Mononuclear cell (primary cell): ENCODE results near the gene JAG2. TPM values are rescaled to one million over a fixed set of nuclear protein-coding genes. Genes with fewer than 3 reads are reported as not detected.

ENCODE experiments used
- H3K27me3 ChIP-seq: 2 replicates; pipeline ENCODE4 v1.6.0; 2011; ENCODE audit warnings: low read length, control low read depth; ENCODE audit not compliant: insufficient read depth
- H3K4me1 ChIP-seq: 2 replicates; pipeline ENCODE4 v1.5.1; 2011; ENCODE audit warnings: mild to moderate bottlenecking, low read length, control low read depth; ENCODE audit not compliant: insufficient read depth
- H3K4me3 ChIP-seq: 2 replicates; pipeline ENCODE4 v1.5.1; 2011; ENCODE audit warnings: mild to moderate bottlenecking, low read length, moderate library complexity
- H3K9me3 ChIP-seq: 2 replicates; pipeline ENCODE4 v1.5.1; 2011; ENCODE audit warnings: low read depth, mild to moderate bottlenecking, control low read depth, low read length
- total RNA-seq: library from RNA; depleted of rRNA; stranded (reverse); fragments of >200 nt; gene quantifications from one replicate; pipeline ENCODE4 v1.2.3, GENCODE V29; 2012

JAG2 gene
- total RNA-seq, 1 donor, result 0.42 TPM

DNA sequence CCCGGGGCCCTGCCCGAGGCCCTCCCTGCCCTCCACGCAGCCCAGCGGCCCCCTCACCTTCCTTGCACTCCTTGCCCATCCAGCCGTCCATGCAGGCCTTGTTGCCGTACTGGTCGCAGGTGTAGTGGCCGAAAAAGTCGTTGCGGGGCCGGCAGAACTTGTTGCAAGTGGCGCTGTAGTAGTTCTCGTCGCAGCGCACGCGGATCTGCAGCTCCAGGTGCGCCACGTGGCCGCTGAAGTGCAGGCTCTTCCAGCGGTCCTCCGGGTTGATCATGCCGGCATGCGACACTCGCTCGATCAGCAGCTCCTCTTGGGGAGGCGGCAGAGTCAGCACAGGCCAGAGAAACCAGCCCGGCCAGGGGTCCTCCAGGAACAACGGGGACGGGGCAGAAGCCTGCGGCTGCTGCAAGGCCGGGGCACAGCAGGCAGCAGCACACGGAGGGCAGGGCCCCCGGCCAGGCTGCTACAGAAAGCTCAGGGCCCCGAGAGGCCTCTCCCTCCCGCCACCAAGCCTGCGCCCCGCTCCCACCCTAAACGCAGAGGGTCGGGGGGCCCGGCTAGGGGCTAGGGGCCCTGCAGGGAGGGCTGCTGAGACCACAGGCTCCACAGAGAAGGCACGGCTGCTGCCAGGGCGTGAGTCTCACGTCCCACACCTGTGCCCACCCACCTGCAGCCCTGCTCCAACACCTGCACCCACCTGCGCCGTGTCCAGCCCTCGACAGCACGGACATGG, 12.7 kb downstream of the JAG2 start:
- H3K9me3 ChIP-seq, result no peaks in the 10 kb centered on the region
- H3K27me3 ChIP-seq, result no peaks in the 10 kb centered on the region
- no peaks in the 10 kb centered on the region for H3K4me1 ChIP-seq
- H3K4me3 ChIP-seq, result no peak overlapping the region

DNA sequence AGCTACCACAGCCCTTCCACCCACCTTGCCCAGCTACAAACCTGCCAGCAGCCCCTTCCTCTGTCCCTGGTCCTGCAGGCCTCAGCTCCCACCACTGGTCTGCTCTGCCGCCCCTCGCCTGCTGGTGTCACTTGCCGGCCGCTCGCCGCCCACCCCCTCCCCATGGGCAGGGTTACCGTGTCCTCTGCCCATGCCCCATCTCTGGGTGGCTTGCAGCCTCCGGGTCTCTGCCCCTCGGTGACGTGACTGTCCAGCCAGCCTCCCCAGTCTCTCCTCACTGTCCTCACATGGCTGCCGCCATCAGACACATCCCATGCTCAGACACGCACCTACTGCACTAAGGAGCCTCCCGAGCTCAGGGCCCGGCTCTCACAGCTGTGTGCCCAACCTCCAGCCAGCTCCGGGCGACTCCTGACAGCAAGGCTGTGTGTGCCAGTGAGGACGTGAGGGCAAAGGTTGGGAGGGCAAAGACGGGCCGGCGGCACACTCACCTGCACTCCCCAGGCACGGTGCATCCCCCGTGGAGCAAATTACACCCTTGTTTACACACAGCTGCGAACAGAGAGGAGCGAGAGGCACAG, 13.4 kb downstream of the JAG2 start:
- Histone ChIP-seq H3K4me3 (no peak overlapping the region), H3K4me1 (no peaks in the 10 kb centered on the region), H3K9me3 (no peaks in the 10 kb centered on the region)

DNA sequence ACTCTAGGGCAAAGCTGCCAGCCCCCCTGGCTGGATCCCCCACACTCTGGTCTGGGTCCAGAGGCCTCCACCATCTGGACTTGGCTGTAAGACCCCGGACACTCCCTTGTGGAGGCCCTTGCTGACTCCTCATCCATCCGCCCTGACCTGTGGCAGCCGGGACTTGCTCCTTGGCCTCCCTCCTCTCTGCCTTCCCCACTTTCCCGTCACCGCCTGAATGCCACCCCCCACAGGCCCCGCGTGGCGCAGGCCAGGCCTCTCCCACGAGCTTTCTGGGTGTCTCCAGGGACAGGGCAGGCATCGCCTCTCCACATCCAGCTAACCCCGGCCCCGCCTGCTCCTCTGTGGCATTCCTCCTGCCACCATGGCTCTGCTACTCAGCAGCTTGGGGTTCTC, 14.1 kb downstream of the JAG2 start:
- no peaks in the 10 kb centered on the region for H3K4me1 ChIP-seq
- no peaks in the 10 kb centered on the region for H3K27me3 ChIP-seq
- H3K9me3 ChIP-seq, result no peaks in the 10 kb centered on the region
- no peak overlapping the region for H3K4me3 ChIP-seq

More for the DNA sequence above, 13.4 kb downstream of the JAG2 start:
- no peaks in the 10 kb centered on the region for H3K27me3 ChIP-seq

DNA sequence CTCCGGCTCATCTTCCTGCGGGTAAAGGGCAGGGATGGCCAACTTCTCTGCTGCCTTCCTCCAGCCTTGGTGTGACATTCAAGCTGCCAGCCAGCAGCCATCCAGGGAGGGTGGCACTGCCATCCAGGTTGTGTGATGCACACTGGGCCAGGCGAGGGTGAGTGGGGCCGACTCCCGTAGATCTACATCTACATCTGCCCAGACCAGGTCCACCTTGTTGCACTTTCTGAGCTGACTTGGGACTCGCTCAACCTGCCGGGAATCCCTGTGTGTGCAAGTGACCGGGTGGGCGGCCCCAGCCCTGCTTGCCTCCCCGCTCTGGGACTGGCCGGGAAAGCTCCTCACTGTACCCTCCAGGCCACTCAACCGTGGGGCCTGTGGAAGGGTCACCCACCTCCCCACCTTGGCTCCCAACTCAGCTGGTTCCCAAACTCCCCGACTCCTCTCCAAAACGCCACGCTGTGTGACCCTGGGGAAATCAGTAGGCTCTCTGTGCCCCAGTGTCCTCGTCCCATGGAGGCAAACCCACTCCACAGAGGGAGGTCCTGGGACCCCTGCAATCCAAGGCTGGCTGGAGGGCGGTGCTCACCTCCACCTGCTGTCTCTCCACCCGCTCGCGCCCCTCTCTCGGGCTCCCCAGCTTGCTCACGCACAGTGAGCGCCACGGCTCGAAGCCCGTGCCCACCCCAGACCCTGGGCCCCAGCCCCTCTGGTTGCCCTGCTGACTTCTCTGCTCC, 14.7 kb downstream of the JAG2 start:
- Histone ChIP-seq H3K4me1 (no peaks in the 10 kb centered on the region), H3K27me3 (no peaks in the 10 kb centered on the region), H3K9me3 (no peaks in the 10 kb centered on the region), H3K4me3 (no peak overlapping the region)

DNA sequence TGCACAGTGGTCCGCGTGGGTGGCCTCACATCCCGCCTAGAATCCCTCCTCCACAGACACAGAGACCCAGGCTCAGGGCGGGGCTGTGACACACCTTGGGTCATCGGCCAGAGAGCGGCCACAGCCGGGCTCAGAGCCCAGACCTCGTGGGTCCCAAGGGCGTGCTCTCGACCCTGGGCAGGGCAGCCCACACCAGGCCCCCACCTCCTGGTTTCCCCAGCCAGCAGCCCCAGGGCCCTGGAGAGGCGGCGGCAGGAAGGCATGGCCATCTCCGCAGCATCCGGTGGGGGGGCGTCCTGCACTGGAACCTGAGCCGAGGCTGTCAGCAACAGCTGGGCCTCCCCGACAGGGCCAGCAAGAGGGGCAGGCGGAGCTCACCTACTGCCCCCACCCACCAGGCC, 15.2 kb downstream of the JAG2 start:
- no peak overlapping the region for H3K4me3 ChIP-seq
- H3K4me1 ChIP-seq, result no peaks in the 10 kb centered on the region
- no peaks in the 10 kb centered on the region for H3K27me3 ChIP-seq
- no peaks in the 10 kb centered on the region for H3K9me3 ChIP-seq

DNA sequence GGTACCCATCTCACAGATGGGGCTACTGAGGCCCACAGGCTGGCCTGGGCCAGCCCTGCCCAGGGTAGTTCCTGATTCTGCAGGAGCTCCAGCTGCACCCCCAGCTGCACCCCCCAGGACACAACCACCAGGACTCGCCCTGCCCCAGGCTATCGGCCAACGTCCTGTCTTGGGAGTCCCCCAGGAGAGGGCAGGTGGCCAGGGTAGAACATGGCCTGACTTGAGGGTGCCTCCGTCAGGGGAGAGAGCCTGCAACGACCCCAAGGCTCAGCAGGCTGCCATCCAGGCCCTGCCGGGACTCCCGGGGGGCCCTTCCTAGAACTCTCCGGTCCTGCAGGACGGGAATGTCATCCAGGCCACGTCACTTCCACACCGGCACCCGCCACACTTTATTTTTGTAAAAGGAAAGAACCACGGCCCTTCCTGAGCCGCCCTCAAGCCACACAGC, 15.8 kb downstream of the JAG2 start:
- H3K4me1 ChIP-seq, result no peaks in the 10 kb centered on the region
- no peaks in the 10 kb centered on the region for H3K27me3 ChIP-seq
- H3K4me3 ChIP-seq, result no peak overlapping the region
- H3K9me3 ChIP-seq, result no peaks in the 10 kb centered on the region

DNA sequence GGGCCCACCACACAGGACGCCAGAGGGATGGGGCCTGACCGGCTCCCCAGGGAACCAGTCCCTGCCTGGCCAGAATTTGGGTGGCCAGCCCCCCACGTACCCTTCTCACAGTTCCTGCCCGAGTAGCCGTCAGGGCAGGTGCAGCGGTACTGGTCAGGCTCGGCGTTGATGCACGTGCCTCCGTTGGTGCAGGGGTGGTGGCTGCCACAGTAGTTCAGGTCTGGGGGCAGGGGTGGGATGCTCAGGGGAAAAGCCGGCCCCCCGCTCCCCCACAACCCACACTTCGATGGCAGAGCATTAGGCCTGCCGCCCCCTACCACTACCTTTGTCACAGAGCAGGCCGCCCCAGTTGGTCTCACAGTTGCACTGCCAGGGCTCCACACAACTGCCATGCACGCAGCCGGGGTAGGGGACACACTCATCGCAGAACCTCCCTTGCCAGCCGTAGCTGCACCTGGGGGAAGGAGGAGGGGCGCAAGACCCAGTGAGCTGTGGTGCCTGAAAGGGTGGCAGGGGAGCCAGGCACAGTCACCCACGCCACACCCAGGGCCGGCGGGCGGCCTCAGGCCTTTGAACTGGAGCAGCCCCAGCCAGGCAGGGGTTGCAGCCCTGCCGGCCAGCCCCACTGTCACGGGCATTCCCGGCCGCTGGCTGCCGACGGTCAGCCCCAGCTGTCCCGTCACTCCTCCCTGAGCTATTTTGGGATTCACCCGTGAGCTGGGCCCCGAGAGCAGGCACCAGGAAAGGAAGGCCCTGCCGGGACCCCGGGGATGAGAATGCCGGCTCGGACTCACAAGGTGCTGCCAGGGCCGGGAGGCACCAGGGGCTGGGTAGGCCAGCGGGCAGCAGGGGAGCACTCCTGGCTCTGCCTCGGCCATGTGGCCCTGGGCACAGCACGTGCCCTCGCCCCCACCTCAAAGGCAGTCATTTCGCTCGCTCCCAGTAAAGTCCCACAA, 16.5 kb downstream of the JAG2 start:
- no peaks in the 10 kb centered on the region for H3K27me3 ChIP-seq
- no peaks in the 10 kb centered on the region for H3K4me1 ChIP-seq
- no peaks in the 10 kb centered on the region for H3K9me3 ChIP-seq
- no peak overlapping the region for H3K4me3 ChIP-seq

DNA sequence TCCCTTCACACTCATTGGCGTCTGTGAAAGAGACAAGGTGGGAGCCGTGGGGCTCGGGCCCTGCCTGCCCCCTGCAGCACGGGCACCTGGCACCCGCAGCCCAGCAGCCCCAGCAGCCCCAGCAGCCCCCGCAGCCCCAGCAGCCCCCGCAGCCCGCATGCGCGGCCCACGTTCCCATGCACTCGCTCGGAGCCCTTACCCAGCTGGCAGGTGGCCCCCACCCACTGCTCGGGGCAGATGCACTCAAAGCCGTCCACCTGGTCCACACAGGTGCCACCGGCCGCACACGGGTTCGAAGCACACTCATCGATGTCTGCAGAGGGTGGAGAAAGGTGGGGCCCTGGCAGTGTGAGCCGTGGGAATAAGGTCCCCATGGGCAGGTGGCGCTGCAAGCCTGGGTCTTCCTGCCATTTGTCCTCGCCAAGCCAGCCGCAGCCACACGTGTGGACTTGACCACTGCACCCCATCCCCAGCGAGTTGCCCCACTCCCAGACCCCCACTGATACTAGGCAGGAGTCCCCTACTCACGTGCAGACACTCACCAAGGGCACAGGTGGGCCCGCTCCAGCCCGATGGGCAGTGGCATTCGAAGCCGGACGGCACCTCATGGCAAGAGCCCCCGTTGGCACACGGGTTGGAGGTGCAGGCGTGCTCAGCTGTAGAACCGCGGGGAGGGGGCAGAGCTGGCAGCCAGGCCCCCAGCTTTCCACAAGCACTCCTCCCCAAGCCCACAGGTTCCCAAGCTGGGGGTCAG, 17.3 kb downstream of the JAG2 start:
- no peaks in the 10 kb centered on the region for H3K4me1 ChIP-seq
- no peak overlapping the region for H3K4me3 ChIP-seq
- H3K27me3 ChIP-seq, result no peaks in the 10 kb centered on the region
- no peaks in the 10 kb centered on the region for H3K9me3 ChIP-seq

DNA sequence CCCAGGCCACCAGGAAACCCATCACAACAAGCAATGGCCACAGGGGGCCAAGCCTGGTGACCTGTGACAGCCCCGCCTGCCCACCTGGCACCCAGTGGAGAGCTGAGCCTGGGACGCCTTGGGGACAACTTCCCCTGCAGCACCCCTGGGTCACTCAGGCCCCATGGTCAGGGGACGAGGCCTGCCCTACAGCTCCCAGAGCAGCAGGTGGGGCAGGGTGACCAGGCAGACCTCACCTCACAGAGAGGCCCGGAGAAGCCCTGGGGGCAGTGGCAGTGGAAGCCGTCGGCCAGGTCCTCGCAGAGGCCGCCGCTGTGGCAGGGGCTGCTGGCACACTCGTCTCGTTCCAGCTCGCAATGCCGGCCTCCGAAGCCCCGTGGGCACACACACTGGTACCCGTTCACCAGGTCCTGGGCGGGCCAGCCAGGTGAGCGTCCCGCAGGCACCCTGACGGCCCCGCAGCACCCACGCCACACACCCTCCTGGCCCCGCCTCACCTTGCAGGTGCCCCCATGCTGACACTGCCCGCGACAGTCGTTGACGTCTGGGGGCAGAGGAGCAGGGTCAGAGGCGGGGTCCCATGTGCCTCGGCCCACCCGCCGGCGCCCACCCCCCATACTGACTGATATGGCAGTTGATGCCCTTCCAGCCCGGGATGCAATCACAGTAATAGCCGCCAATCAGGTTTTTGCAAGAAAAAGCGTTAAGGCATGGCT, 18.1 kb downstream of the JAG2 start:
- H3K4me3 ChIP-seq, result no peak overlapping the region
- no peaks in the 10 kb centered on the region for H3K9me3 ChIP-seq
- no peaks in the 10 kb centered on the region for H3K4me1 ChIP-seq
- H3K27me3 ChIP-seq, result no peaks in the 10 kb centered on the region

DNA sequence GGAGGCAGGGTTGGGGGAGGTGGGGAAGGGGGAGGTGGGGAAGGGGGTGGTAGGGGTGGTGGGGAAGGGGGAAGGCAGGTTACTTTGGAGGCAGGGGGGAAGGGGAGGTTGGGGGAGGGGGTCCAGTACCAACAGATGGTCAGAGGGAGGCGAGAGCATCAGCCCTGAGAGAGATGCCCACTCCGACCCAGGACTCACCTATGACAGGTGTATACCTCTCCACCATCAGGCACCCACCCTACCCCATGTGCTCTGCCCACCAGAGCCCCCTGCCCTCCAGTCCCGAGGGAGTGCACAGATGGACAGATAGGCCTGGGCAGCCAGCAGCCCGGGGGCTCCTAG, 18.6 kb downstream of the JAG2 start:
- Histone ChIP-seq H3K4me1 (no peaks in the 10 kb centered on the region), H3K27me3 (no peaks in the 10 kb centered on the region)

DNA sequence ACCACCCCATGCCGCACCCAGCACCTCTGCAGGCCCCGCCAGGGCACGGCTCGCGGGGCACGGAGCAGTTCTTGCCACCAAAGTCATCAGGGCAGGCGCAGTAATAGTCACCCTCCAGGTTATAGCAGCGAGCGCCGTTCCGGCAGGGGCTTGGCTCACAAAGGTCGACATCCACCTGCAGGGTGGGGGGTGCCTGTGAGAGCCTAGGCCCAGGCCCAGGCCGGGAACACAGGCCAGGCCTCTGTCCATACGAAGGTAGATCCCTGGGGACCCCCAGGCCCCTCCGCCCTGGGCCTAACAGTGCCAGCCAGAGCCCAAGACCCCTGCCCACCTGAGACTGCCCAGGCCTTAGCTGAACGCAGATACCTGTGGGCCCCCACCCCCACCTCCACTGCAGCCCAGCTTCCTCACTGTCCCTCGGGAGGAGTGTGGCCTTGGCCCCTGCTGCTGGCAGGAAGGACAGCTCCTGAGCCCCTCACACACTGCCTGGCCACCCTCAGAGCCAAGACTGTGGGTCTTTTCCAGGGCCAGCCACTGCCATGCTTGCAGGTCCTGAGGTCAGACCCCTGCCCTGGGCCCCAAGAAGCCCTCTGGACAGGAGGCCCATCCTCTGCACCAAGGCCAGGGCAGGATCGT, 19.3 kb downstream of the JAG2 start:
- H3K9me3 ChIP-seq, result no peaks in the 10 kb centered on the region
- H3K4me3 ChIP-seq, result no peak overlapping the region
- no peaks in the 10 kb centered on the region for H3K27me3 ChIP-seq
- H3K4me1 ChIP-seq, result no peaks in the 10 kb centered on the region

More for the DNA sequence above, 18.6 kb downstream of the JAG2 start:
- no peaks in the 10 kb centered on the region for H3K9me3 ChIP-seq
- no peak overlapping the region for H3K4me3 ChIP-seq

DNA sequence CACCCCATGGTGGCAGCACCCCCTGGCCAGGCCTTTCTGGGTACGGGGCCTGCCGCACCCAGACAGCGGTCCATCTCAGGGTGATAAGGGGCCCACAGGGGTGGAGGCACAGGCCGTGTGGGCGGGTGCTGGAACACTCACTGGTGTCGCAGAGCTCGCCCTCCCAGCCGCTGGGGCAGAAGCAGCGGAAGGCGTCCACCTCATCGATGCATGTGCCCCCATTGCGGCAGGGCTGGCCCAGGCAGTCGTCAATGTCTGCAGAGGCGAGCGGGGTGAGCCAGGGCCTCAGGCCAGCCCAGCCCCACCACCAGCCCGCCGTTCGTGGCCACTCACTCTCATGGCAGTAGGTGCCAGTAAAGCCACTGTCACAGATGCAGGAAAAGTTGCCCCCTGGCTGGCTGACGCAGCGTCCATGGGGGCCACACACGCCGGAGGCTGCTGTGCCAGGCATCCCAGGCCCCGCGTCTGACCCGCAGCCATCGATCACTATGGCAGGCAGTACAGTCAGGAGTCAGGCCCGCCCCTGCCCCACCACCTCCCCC, 19.9 kb downstream of the JAG2 start:
- Histone ChIP-seq H3K9me3 (no peaks in the 10 kb centered on the region), H3K4me1 (no peaks in the 10 kb centered on the region), H3K4me3 (no peak overlapping the region), H3K27me3 (no peaks in the 10 kb centered on the region)
